Measurements from ENCODE around the gene SERINC2. TPM values are rescaled to one million over a fixed set of nuclear protein-coding genes. Genes with fewer than 3 reads are reported as not detected.

Gene SERINC2
- total and polyA plus RNA-seq, 5 donors from 2014 or later: 0.08 TPM; not detected in 4

- H3K4me3 Mint-ChIP-seq: no peak overlapping the region
- peaks cover 0 to 5% (median 0%) of the 10 kb centered on the region in 7 donors for H3K9me3 Mint-ChIP-seq
- H3K27ac ChIP-seq (ENCODE audit: insufficient read depth, low read length, poor library complexity, severe bottlenecking): no peak overlapping the region
- ATAC-seq (ENCODE audit: low read depth in 2 of 2): no peak
- H3K27me3 Mint-ChIP-seq: peaks cover 66% of the 10 kb centered on the region
- H3K4me1 Mint-ChIP-seq: peaks cover 0 to 2% (median under 1%) of the 10 kb centered on the region in 4 donors
- no peaks in the 10 kb centered on the region for H3K36me3 Mint-ChIP-seq
- H3K9me3 ChIP-seq (ENCODE audit: control insufficient read depth in 2 of 2, low read length in 2 of 2): no peaks in the 10 kb centered on the region
- peaks cover 5% of the 10 kb centered on the region for H3K4me1 ChIP-seq (ENCODE audit: control insufficient read depth, insufficient read depth, low read length, poor library complexity, severe bottlenecking)
- H3K27ac Mint-ChIP-seq: no peak overlapping the region
- no peak overlapping the region for H3K4me3 ChIP-seq (ENCODE audit: low read depth, low read length)
- no peak for DNase-seq
- no peaks in the 10 kb centered on the region for H3K36me3 ChIP-seq (ENCODE audit: control insufficient read depth, insufficient read depth, low read length)
- peaks cover 23% of the 10 kb centered on the region for H3K27me3 ChIP-seq (ENCODE audit: control insufficient read depth, insufficient read depth, low read length)
These were observed 5.8 kb downstream of the SERINC2 start for GRCh38 chr1:31418626-31419323.

GRCh38 chr1:31420716-31421115 lies 7.7 kb downstream of the SERINC2 start:
- no peak overlapping the region for H3K4me3 ChIP-seq (ENCODE audit: low read depth, low read length)
- no peak overlapping the region for H3K27ac ChIP-seq (ENCODE audit: insufficient read depth, low read length, poor library complexity, severe bottlenecking)
- H3K4me1 Mint-ChIP-seq: no peaks in the 10 kb centered on the region
- H3K9me3 Mint-ChIP-seq: peaks cover 0 to 2% (median 0%) of the 10 kb centered on the region in 7 donors
- H3K27me3 Mint-ChIP-seq: peaks cover 51% of the 10 kb centered on the region
- no peaks in the 10 kb centered on the region for H3K36me3 ChIP-seq (ENCODE audit: control insufficient read depth, insufficient read depth, low read length)
- peaks cover 12% of the 10 kb centered on the region for H3K27me3 ChIP-seq (ENCODE audit: control insufficient read depth, insufficient read depth, low read length)
- no peak for ATAC-seq (ENCODE audit: low read depth in 2 of 2)
- no peak overlapping the region for H3K27ac Mint-ChIP-seq
- H3K9me3 ChIP-seq (ENCODE audit: control insufficient read depth in 2 of 2, low read length in 2 of 2): no peaks in the 10 kb centered on the region
- H3K4me1 ChIP-seq (ENCODE audit: control insufficient read depth, insufficient read depth, low read length, poor library complexity, severe bottlenecking): no peaks in the 10 kb centered on the region
- no peaks in the 10 kb centered on the region for H3K36me3 Mint-ChIP-seq
- DNase-seq: no peak
- no peak overlapping the region for H3K4me3 Mint-ChIP-seq

- Histone ChIP-seq H3K4me3 (ENCODE audit: low read depth, low read length) (no peak overlapping the region), H3K36me3 (ENCODE audit: control insufficient read depth, insufficient read depth, low read length) (no peaks in the 10 kb centered on the region), H3K27ac (ENCODE audit: insufficient read depth, low read length, poor library complexity, severe bottlenecking) (no peak overlapping the region), H3K9me3 (ENCODE audit: control insufficient read depth in 2 of 2, low read length in 2 of 2) (no peaks in the 10 kb centered on the region), H3K4me1 (ENCODE audit: control insufficient read depth, insufficient read depth, low read length, poor library complexity, severe bottlenecking) (no peaks in the 10 kb centered on the region), H3K27me3 (ENCODE audit: control insufficient read depth, insufficient read depth, low read length) (peaks cover 12% of the 10 kb centered on the region)
- no peak overlapping the region for H3K27ac Mint-ChIP-seq
- DNase-seq (no peak), ATAC-seq (ENCODE audit: low read depth in 2 of 2) (no peak)
- peaks cover 47% of the 10 kb centered on the region for H3K27me3 Mint-ChIP-seq
- H3K36me3 Mint-ChIP-seq: no peaks in the 10 kb centered on the region
- peaks cover 0 to 2% (median 0%) of the 10 kb centered on the region in 7 donors for H3K9me3 Mint-ChIP-seq
- no peaks in the 10 kb centered on the region for H3K4me1 Mint-ChIP-seq
- no peak overlapping the region for H3K4me3 Mint-ChIP-seq
These were observed 8.5 kb downstream of the SERINC2 start for GRCh38 chr1:31421371-31422040.

GRCh38 chr1:31422505-31423319 lies 9.7 kb downstream of the SERINC2 start:
- Mint-ChIP-seq H3K4me3 (no peak overlapping the region), H3K9me3 (no peaks in the 10 kb centered on the region), H3K4me1 (no peaks in the 10 kb centered on the region), H3K27me3 (peaks cover 43% of the 10 kb centered on the region), H3K27ac (no peak overlapping the region), H3K36me3 (no peaks in the 10 kb centered on the region)
- H3K4me1 ChIP-seq (ENCODE audit: control insufficient read depth, insufficient read depth, low read length, poor library complexity, severe bottlenecking): no peaks in the 10 kb centered on the region
- H3K36me3 ChIP-seq (ENCODE audit: control insufficient read depth, insufficient read depth, low read length): no peaks in the 10 kb centered on the region
- H3K27ac ChIP-seq (ENCODE audit: insufficient read depth, low read length, poor library complexity, severe bottlenecking): no peak overlapping the region
- peak; percentile 34 to 47 (median 44) for DNase-seq
- no peaks in the 10 kb centered on the region for H3K9me3 ChIP-seq (ENCODE audit: control insufficient read depth in 2 of 2, low read length in 2 of 2)
- ATAC-seq (ENCODE audit: low read depth in 2 of 2): peak; percentile 43 to 65
- peaks cover 8% of the 10 kb centered on the region for H3K27me3 ChIP-seq (ENCODE audit: control insufficient read depth, insufficient read depth, low read length)
- H3K4me3 ChIP-seq (ENCODE audit: low read depth, low read length): no peak overlapping the region

- Histone ChIP-seq H3K9me3 (ENCODE audit: control insufficient read depth in 2 of 2, low read length in 2 of 2) (no peaks in the 10 kb centered on the region), H3K36me3 (ENCODE audit: control insufficient read depth, insufficient read depth, low read length) (no peaks in the 10 kb centered on the region), H3K27ac (ENCODE audit: insufficient read depth, low read length, poor library complexity, severe bottlenecking) (no peak overlapping the region), H3K4me1 (ENCODE audit: control insufficient read depth, insufficient read depth, low read length, poor library complexity, severe bottlenecking) (no peaks in the 10 kb centered on the region), H3K27me3 (ENCODE audit: control insufficient read depth, insufficient read depth, low read length) (peaks cover 8% of the 10 kb centered on the region), H3K4me3 (ENCODE audit: low read depth, low read length) (no peak overlapping the region)
- DNase-seq: no peak
- Mint-ChIP-seq H3K27ac (peak overlapping the region in 1 of 3 donors; percentile 60), H3K9me3 (no peaks in the 10 kb centered on the region), H3K27me3 (peaks cover 39% of the 10 kb centered on the region), H3K36me3 (no peaks in the 10 kb centered on the region), H3K4me3 (no peak overlapping the region), H3K4me1 (no peaks in the 10 kb centered on the region)
- ATAC-seq (ENCODE audit: low read depth in 2 of 2): peak; percentile 17 to 20
These were observed 10.5 kb downstream of the SERINC2 start for GRCh38 chr1:31423418-31423947.

GRCh38 chr1:31424568-31424967 lies 11.6 kb downstream of the SERINC2 start:
- H3K27me3 ChIP-seq (ENCODE audit: control insufficient read depth, insufficient read depth, low read length): peaks cover 8% of the 10 kb centered on the region

GRCh38 chr1:31425301-31426081 lies 12.5 kb downstream of the SERINC2 start:
- peaks cover 5% of the 10 kb centered on the region for H3K27me3 ChIP-seq (ENCODE audit: control insufficient read depth, insufficient read depth, low read length)
- no peaks in the 10 kb centered on the region for H3K36me3 ChIP-seq (ENCODE audit: control insufficient read depth, insufficient read depth, low read length)
- Mint-ChIP-seq H3K36me3 (no peaks in the 10 kb centered on the region), H3K27ac (no peak overlapping the region), H3K27me3 (peaks cover 33% of the 10 kb centered on the region), H3K9me3 (no peaks in the 10 kb centered on the region), H3K4me1 (no peaks in the 10 kb centered on the region), H3K4me3 (no peak overlapping the region)
- H3K4me1 ChIP-seq (ENCODE audit: control insufficient read depth, insufficient read depth, low read length, poor library complexity, severe bottlenecking): no peaks in the 10 kb centered on the region
- ATAC-seq (ENCODE audit: low read depth in 2 of 2) (no peak), DNase-seq (no peak)
- no peak overlapping the region for H3K27ac ChIP-seq (ENCODE audit: insufficient read depth, low read length, poor library complexity, severe bottlenecking)
- H3K9me3 ChIP-seq (ENCODE audit: control insufficient read depth in 2 of 2, low read length in 2 of 2): no peaks in the 10 kb centered on the region
- no peak overlapping the region for H3K4me3 ChIP-seq (ENCODE audit: low read depth, low read length)

More at GRCh38 chr1:31424568-31424967, 11.6 kb downstream of the SERINC2 start:
- DNase-seq (no peak), ATAC-seq (ENCODE audit: low read depth in 2 of 2) (no peak)
- Mint-ChIP-seq H3K27me3 (peaks cover 38% of the 10 kb centered on the region), H3K4me3 (no peak overlapping the region), H3K4me1 (no peaks in the 10 kb centered on the region), H3K36me3 (no peaks in the 10 kb centered on the region), H3K27ac (no peak overlapping the region), H3K9me3 (no peaks in the 10 kb centered on the region)
- Histone ChIP-seq H3K36me3 (ENCODE audit: control insufficient read depth, insufficient read depth, low read length) (no peaks in the 10 kb centered on the region), H3K4me3 (ENCODE audit: low read depth, low read length) (no peak overlapping the region), H3K27ac (ENCODE audit: insufficient read depth, low read length, poor library complexity, severe bottlenecking) (no peak overlapping the region), H3K4me1 (ENCODE audit: control insufficient read depth, insufficient read depth, low read length, poor library complexity, severe bottlenecking) (no peaks in the 10 kb centered on the region), H3K9me3 (ENCODE audit: control insufficient read depth in 2 of 2, low read length in 2 of 2) (no peaks in the 10 kb centered on the region)
